HG03354 (cell line): ENCODE data around the gene MGMT.

Experiments
- ATAC-seq: cut with Tn5 transposase; IDR thresholded peaks from one replicate; pipeline ENCODE4 v1.9.1; 2021; ENCODE audit warnings: mild to moderate bottlenecking; ENCODE audit not compliant: unreplicated experiment, poor library complexity, severe bottlenecking

Gene MGMT

GRCh38 chr10:129570185-129570584 is 103.1 kb downstream of the MGMT start:
- no peak for ATAC-seq

GRCh38 chr10:129579228-129579627 is 112.2 kb downstream of the MGMT start:
- no peak for ATAC-seq

- ATAC-seq = no peak
Observed at GRCh38 chr10:129580010-129580409, 113.0 kb downstream of the MGMT start.

GRCh38 chr10:129580901-129581300 is 113.9 kb downstream of the MGMT start:
- ATAC-seq = no peak

GRCh38 chr10:129581827-129582411 is 114.9 kb downstream of the MGMT start:
- ATAC-seq = no peak

- no peak for ATAC-seq
Observed at GRCh38 chr10:129583831-129584230, 116.8 kb downstream of the MGMT start.

GRCh38 chr10:129586898-129587443 is 119.9 kb downstream of the MGMT start:
- ATAC-seq = no peak

- ATAC-seq = no peak
Observed at GRCh38 chr10:129589546-129589945, 122.5 kb downstream of the MGMT start.

- ATAC-seq = no peak
Observed at GRCh38 chr10:129593953-129594352, 126.9 kb downstream of the MGMT start.

- no peak for ATAC-seq
Observed at GRCh38 chr10:129594811-129595210, 127.8 kb downstream of the MGMT start.

- no peak for ATAC-seq
Observed at GRCh38 chr10:129598413-129598812, 131.4 kb downstream of the MGMT start.

- no peak for ATAC-seq
Observed at GRCh38 chr10:129599160-129599559, 132.1 kb downstream of the MGMT start.

- ATAC-seq = peak; percentile 29
Observed at GRCh38 chr10:129601737-129602136, 134.7 kb downstream of the MGMT start.

GRCh38 chr10:129602938-129603535 is 136.0 kb downstream of the MGMT start:
- ATAC-seq = no peak

GRCh38 chr10:129604333-129605032 is 137.4 kb downstream of the MGMT start:
- peak; percentile 54 for ATAC-seq

- ATAC-seq = peak; percentile 55
Observed at GRCh38 chr10:129605266-129605985, 138.4 kb downstream of the MGMT start.

- peak; percentile 41 for ATAC-seq
Observed at GRCh38 chr10:129605986-129606518, 139.0 kb downstream of the MGMT start.

- ATAC-seq = no peak
Observed at GRCh38 chr10:129607607-129608109, 140.6 kb downstream of the MGMT start.

- ATAC-seq = no peak
Observed at GRCh38 chr10:129608653-129609052, 141.6 kb downstream of the MGMT start.

GRCh38 chr10:129609551-129609950 is 142.5 kb downstream of the MGMT start:
- no peak for ATAC-seq
